PFSK-1 (cell line): ENCODE measurements around the gene GLYATL3.

Experiments used
- FOXP2 ChIP-seq: optimal IDR thresholded peaks from 2 replicates; pipeline ENCODE3; 2011; ENCODE audit warnings: borderline replicate concordance, control low read depth, inconsistent platforms; ENCODE audit not compliant: insufficient read depth; ENCODE audit errors: extremely low read length, extremely low read depth
- POLR2AphosphoS5 ChIP-seq: IDR thresholded peaks from 2 replicates; pipeline ENCODE4 v1.6.1; 2012; ENCODE audit warnings: low read depth, mild to moderate bottlenecking, control low read depth, low read length, moderate library complexity
- SIN3A ChIP-seq: IDR thresholded peaks from 2 replicates; pipeline ENCODE4 v1.6.1; 2012; ENCODE audit warnings: mild to moderate bottlenecking, low read length, moderate library complexity, borderline replicate concordance; ENCODE audit not compliant: insufficient read depth
- TAF1 ChIP-seq: IDR thresholded peaks from 2 replicates; pipeline ENCODE4 v1.6.1; 2012; ENCODE audit warnings: low read length, control low read depth, borderline replicate concordance; ENCODE audit not compliant: insufficient read depth
- TF ChIP-seq, protein P1 (sequence below), 2 experiments: IDR thresholded peaks; 2 replicates each; pipeline versions ENCODE4 v1.6.1 to v1.8.0; 2011 to 2012; ENCODE audit warnings: low read depth in 2 of 2, low read length in 2 of 2, control low read depth in 1 of 2, inconsistent platforms in 1 of 2, mild to moderate bottlenecking in 1 of 2, moderate library complexity in 1 of 2; ENCODE audit not compliant: insufficient read depth in 1 of 2

DNA sequence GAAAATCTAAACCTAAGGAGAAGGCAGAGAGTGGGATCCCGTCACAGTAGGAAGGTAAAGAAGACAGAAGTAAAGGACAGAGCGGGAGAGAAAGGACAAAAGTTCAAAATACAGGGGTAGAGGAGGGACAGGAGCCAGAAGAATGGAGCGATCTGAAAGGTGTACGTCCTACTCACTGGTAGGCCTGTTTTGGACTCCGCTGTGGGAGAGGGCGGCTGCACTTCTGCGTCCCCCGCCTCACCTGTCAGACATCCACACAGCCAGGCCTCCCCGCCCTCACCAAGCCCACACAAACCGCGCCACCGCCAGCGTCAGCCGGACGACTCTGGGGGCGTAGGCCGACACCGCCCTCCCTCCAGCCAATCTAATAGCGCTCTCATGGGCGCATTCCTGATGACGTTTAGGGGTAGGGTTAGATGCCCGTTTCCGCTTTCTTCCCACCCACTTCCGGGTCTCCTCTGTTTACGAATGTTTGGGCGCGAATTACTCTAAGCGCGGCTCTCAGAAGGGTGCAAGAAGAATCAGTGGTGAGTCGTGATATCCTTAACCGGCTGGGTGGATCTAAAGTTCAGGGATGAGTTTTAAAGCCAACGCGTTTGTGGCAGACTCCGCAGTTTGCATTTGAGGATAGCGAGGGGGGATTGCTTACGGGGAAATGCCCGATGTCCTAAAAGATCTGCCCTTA, 36.7 kb upstream of the GLYATL3 start, which contains the start of the genes CENPQ and MMUT:
- TF ChIP-seq POLR2AphosphoS5: peak; percentile 96
- TF ChIP-seq SIN3A: peak; percentile 99
- TF ChIP-seq, protein P1, sequence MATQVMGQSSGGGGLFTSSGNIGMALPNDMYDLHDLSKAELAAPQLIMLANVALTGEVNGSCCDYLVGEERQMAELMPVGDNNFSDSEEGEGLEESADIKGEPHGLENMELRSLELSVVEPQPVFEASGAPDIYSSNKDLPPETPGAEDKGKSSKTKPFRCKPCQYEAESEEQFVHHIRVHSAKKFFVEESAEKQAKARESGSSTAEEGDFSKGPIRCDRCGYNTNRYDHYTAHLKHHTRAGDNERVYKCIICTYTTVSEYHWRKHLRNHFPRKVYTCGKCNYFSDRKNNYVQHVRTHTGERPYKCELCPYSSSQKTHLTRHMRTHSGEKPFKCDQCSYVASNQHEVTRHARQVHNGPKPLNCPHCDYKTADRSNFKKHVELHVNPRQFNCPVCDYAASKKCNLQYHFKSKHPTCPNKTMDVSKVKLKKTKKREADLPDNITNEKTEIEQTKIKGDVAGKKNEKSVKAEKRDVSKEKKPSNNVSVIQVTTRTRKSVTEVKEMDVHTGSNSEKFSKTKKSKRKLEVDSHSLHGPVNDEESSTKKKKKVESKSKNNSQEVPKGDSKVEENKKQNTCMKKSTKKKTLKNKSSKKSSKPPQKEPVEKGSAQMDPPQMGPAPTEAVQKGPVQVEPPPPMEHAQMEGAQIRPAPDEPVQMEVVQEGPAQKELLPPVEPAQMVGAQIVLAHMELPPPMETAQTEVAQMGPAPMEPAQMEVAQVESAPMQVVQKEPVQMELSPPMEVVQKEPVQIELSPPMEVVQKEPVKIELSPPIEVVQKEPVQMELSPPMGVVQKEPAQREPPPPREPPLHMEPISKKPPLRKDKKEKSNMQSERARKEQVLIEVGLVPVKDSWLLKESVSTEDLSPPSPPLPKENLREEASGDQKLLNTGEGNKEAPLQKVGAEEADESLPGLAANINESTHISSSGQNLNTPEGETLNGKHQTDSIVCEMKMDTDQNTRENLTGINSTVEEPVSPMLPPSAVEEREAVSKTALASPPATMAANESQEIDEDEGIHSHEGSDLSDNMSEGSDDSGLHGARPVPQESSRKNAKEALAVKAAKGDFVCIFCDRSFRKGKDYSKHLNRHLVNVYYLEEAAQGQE (IDR thresholded peaks at IDR 0.05; ENCODE audit: insufficient read depth in 1 of 2, low read depth in 2 of 2, low read length in 2 of 2): peak in 1 of 2 experiments; percentile 70; a peak in 1 of 4 replicates
- peak; percentile 79; the same call in 1 of the 2 replicates for TF ChIP-seq TAF1
- peak; percentile 85 for TF ChIP-seq FOXP2
